Bronchial epithelial cell (primary cell): ENCODE data around the gene VAV3. TPM values are rescaled to one million over a fixed set of nuclear protein-coding genes. Genes with fewer than 3 reads are reported as not detected.

Experiments used
- DNase-seq: peaks from one replicate; pipeline ENCODE4 v3.0.0-alpha.2; 2010; ENCODE audit warnings: low read depth
- FAIRE-seq: peaks from 2 replicates; lab custom pipeline; 2011; peaks lifted over from hg19 to GRCh38; lab: Jason Lieb, UNC
- H3K27me3 ChIP-seq: 2 replicates; pipeline ENCODE4 v1.5.1; 2011; ENCODE audit warnings: low read length; ENCODE audit not compliant: control insufficient read depth, insufficient read depth
- H3K36me3 ChIP-seq: 2 replicates; pipeline ENCODE4 v1.5.1; 2011; ENCODE audit warnings: low read length; ENCODE audit not compliant: control insufficient read depth, insufficient read depth
- H3K4me3 ChIP-seq: 2 replicates; pipeline ENCODE4 v1.5.1; 2011; ENCODE audit warnings: mild to moderate bottlenecking, low read depth, low read length, control low read depth
- CTCF ChIP-seq: IDR thresholded peaks from 2 replicates; pipeline ENCODE4 v1.5.1; 2011; ENCODE audit warnings: mild to moderate bottlenecking, moderate library complexity, low read length, control low read depth, inconsistent platforms; ENCODE audit not compliant: insufficient read depth, severe bottlenecking
- total RNA-seq: library from RNA; depleted of rRNA; stranded (reverse); fragments of >200 nt; gene quantifications from 2 replicates; pipeline ENCODE4 v1.2.1, GENCODE V29; 2014

The VAV3 gene
- total RNA-seq, 1 donor from 2014 or later = 10.5 TPM

- DNase-seq (no peak), FAIRE-seq (no peak)
- H3K36me3 ChIP-seq = no peaks in the 10 kb centered on the region
- H3K4me3 ChIP-seq = no peak overlapping the region
- peaks cover 3% of the 10 kb centered on the region for H3K27me3 ChIP-seq
- no peak for TF ChIP-seq CTCF
Measured at GRCh38 chr1:107943694-107944093, 21.3 kb downstream of the VAV3 start.

- Histone ChIP-seq H3K4me3 (no peak overlapping the region), H3K27me3 (peaks cover 3% of the 10 kb centered on the region), H3K36me3 (no peaks in the 10 kb centered on the region)
- FAIRE-seq = no peak
- TF ChIP-seq CTCF = no peak
- DNase-seq = no peak
Measured at GRCh38 chr1:107942814-107943213, 22.2 kb downstream of the VAV3 start.

- no peak for FAIRE-seq
Measured at GRCh38 chr1:107941531-107941930, 23.4 kb downstream of the VAV3 start.

GRCh38 chr1:107941123-107941522, 23.9 kb downstream of the VAV3 start:
- FAIRE-seq (no peak), DNase-seq (no peak)
- TF ChIP-seq CTCF = no peak
- no peaks in the 10 kb centered on the region for H3K36me3 ChIP-seq
- peaks cover 3% of the 10 kb centered on the region for H3K27me3 ChIP-seq
- H3K4me3 ChIP-seq = no peak overlapping the region

More at GRCh38 chr1:107941531-107941930, 23.4 kb downstream of the VAV3 start:
- no peak overlapping the region for H3K4me3 ChIP-seq
- DNase-seq = no peak
- peaks cover 3% of the 10 kb centered on the region for H3K27me3 ChIP-seq
- no peaks in the 10 kb centered on the region for H3K36me3 ChIP-seq
- no peak for TF ChIP-seq CTCF

GRCh38 chr1:107940701-107941100, 24.3 kb downstream of the VAV3 start:
- DNase-seq (no peak), FAIRE-seq (no peak)
- no peak for TF ChIP-seq CTCF
- no peak overlapping the region for H3K4me3 ChIP-seq
- H3K36me3 ChIP-seq = no peaks in the 10 kb centered on the region
- H3K27me3 ChIP-seq = peaks cover 3% of the 10 kb centered on the region

- Histone ChIP-seq H3K36me3 (no peaks in the 10 kb centered on the region), H3K4me3 (no peak overlapping the region), H3K27me3 (peaks cover 3% of the 10 kb centered on the region)
- DNase-seq (no peak), FAIRE-seq (no peak)
- TF ChIP-seq CTCF = no peak
Measured at GRCh38 chr1:107940017-107940577, 24.9 kb downstream of the VAV3 start.
